Progenitor cell of endocrine pancreas (in vitro differentiated cells): ENCODE measurements around the gene RFT1. TPM values are rescaled to one million over a fixed set of nuclear protein-coding genes. Genes with fewer than 3 reads are reported as not detected.
A peak's percentile ranks its signal among the peaks of the same experiment; 100 is the strongest.

Experiments
- DNase-seq: peaks from one replicate; pipeline ENCODE4 v3.0.0; 2021; ENCODE audit warnings: low spot score; ENCODE audit not compliant: unreplicated experiment
- H3K27ac Mint-ChIP-seq: 2 replicates; pipeline ENCODE4 v1.8.0; 2021; ENCODE audit warnings: mild to moderate bottlenecking, moderate library complexity, mixed read lengths
- H3K27me3 Mint-ChIP-seq: 2 replicates; pipeline ENCODE4 v1.8.0; 2021; ENCODE audit warnings: mixed read lengths
- H3K36me3 Mint-ChIP-seq: 2 replicates; pipeline ENCODE4 v1.8.0; 2022; ENCODE audit warnings: mixed read lengths; ENCODE audit not compliant: insufficient read depth
- H3K4me1 Mint-ChIP-seq: 2 replicates; pipeline ENCODE4 v1.8.0; 2021; ENCODE audit warnings: low read depth, mixed read lengths
- H3K4me3 Mint-ChIP-seq: 2 replicates; pipeline ENCODE4 v1.8.0; 2021; ENCODE audit warnings: low read depth, mild to moderate bottlenecking, moderate library complexity, mixed read lengths
- H3K9me3 Mint-ChIP-seq: 2 replicates; pipeline ENCODE4 v1.8.0; 2021; ENCODE audit warnings: low read depth, mixed read lengths
- CTCF ChIP-seq: fragments of 200-600 bp; sonication (generic); IDR thresholded peaks from one replicate; pipeline ENCODE4 v1.5.0; 2021; ENCODE audit warnings: antibody characterized with exemption, mild to moderate bottlenecking; ENCODE audit not compliant: unreplicated experiment
- total RNA-seq: library from RNA; stranded (reverse); gene quantifications from 2 replicates; pipeline ENCODE4 v1.2.1, GENCODE V29; 2021

RFT1 gene
- total RNA-seq, 1 donor from 2014 or later = 22.5 TPM

DNA sequence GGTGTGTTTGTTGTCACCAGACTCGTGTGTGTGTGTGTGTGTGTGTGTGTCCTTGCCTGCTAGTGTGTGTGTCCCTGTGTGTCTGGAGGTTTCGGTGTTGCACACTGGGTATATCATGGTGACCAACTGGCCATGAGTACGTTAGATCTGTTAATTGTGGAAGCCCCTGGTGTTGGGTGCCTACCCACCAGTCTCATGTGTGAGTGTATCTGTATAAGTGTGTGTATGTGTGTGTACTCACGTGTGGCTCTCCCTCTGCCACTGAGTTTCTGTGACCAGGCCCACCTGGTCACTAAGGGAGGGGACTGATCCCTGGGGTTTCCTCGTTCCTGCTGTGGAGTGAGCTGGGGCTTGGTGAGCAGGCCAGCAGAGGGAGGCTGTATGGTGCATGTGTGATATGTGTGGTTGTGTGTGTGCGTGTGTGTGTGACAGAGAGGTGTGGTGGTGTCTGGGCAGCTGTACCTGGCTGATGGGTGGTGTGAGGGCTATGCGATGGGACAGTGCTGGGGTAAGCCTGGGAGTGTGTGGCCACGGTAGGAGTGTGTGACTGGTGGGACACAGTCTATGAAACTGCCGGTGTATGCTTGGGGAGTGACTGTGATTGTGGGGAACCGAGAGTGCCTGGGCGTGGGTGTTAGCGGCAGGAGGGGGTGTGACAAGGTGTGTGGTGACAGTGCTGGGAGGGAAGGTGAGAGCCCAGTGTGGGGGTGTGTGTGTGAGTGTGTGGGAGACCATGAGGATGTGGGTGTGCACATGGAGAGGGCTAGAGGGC lies 32.6 kb upstream of the RFT1 start:
- Mint-ChIP-seq H3K9me3 (no peaks in the 10 kb centered on the region), H3K4me1 (peaks cover 35% of the 10 kb centered on the region), H3K4me3 (peak overlapping the region; percentile 91), H3K27ac (peak overlapping the region; percentile 82), H3K27me3 (no peaks in the 10 kb centered on the region), H3K36me3 (no peaks in the 10 kb centered on the region)
- TF ChIP-seq CTCF = no peak
- no peak for DNase-seq

GRCh38 chr3:53161820-53162671 lies 31.8 kb upstream of the RFT1 start:
- Mint-ChIP-seq H3K27ac (peak overlapping the region; percentile 82), H3K4me3 (peak overlapping the region; percentile 91), H3K27me3 (no peaks in the 10 kb centered on the region), H3K9me3 (no peaks in the 10 kb centered on the region), H3K36me3 (no peaks in the 10 kb centered on the region), H3K4me1 (peaks cover 41% of the 10 kb centered on the region)
- peak; percentile 24 for DNase-seq
- no peak for TF ChIP-seq CTCF

DNA sequence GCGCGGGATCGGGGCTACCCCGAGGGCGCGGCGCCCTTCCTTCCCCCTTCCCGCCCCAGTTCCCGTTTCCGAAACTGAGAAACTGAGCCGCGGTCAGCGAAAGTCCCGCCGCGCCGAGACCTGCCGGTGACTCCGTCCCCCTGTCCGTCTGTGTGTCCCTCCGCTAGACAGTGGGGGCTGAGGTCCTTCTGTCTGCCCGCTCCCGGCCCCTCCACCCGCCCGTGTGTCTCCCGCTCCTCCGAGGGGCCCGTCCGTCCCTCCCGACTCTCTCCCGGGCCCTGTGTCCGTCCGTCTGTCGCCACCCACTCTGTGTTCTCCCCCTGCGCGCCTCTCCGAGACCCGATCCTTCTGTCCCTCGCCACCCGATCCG lies 31.2 kb upstream of the RFT1 start:
- Mint-ChIP-seq H3K27ac (peak overlapping the region; percentile 78), H3K4me1 (peaks cover 46% of the 10 kb centered on the region), H3K27me3 (no peaks in the 10 kb centered on the region), H3K36me3 (no peaks in the 10 kb centered on the region), H3K9me3 (no peaks in the 10 kb centered on the region), H3K4me3 (peak overlapping the region; percentile 91)
- DNase-seq = no peak
- TF ChIP-seq CTCF = no peak

DNA sequence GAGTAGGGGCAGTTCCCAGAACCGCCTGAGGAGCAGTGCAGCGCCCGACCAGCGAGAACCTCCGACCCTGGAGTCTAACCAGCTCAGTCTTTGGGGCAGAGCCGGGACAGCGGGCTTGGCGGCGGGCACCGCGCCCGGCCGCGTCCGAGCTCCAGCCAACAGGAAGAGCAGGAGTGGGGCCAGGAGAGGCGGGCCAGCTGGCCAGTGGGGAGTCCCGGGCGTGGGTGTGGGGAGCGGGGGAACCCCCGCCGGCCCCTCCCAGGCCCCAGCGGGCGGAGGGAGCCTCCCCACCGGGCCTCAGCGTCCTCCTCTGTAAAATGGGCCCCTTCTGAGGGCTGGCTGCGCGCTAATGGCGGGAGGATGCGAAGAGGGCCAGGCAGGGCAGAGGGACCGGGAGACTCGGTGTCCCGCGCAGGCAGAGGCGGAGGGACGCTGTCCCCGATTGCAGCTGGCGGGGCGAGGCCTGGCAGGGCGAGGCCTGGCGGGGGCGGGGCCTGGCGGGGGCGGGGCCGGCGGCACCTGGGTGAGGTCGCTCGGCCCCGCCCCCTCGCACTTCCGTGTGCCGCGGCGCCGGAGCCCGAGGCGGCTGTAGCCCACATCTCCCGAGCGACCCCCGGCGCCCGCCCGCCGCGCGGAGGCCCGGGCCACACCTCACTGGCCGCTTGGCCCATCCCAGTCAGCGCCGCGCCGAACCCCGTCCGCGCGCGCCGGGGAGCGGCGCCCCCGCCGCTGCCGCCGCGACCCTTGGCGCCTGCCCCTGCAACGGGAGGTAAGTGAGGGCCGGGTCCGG lies 30.6 kb upstream of the RFT1 start, which contains the start of gene PRKCD:
PRKCD (plus strand) TSS at position 550 of the 790 bp plus-strand sequence. CDS start 17,214 bp downstream, outside the sequence.
- no peaks in the 10 kb centered on the region for H3K27me3 Mint-ChIP-seq
- DNase-seq = peak; percentile 70
- H3K4me1 Mint-ChIP-seq = peaks cover 47% of the 10 kb centered on the region
- no peaks in the 10 kb centered on the region for H3K36me3 Mint-ChIP-seq
- H3K27ac Mint-ChIP-seq = peak within 1 kb of the TSS; percentile 95
- H3K4me3 Mint-ChIP-seq = peak within 1 kb of the TSS; percentile 91
- peak; percentile 55 for TF ChIP-seq CTCF
- no peaks in the 10 kb centered on the region for H3K9me3 Mint-ChIP-seq

DNA sequence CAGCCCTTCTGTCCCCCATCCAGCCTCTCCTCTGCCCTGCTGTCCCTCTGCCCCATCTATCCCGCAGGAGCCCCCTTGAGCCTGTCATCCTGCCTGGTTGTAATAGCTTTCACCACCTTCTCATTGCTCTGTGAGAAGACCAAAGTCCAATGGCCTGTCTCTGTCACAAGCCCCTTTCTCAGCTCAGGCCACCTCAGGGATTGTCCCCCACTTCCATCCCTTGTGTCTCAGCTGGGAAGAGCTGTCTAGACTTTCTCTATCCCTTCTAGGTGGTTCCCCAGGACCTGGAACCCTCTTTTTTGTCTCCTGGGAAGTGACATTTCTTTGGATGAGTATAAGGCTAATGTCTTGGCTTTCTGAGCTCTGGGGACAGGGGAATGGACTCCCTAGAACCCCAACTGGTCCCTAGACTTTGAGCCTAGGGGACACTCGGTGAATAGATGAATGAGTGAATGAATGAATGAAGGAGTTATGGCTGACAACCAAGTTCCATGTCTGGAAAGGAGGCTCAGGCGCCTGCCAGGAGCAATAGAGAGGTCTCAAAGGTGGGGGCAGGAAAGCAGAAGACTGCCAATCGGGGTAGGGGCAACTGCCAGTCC lies 29.9 kb upstream of the RFT1 start:
- Mint-ChIP-seq H3K36me3 (no peaks in the 10 kb centered on the region), H3K9me3 (no peaks in the 10 kb centered on the region), H3K4me3 (peak overlapping the region; percentile 78), H3K27me3 (no peaks in the 10 kb centered on the region), H3K4me1 (peaks cover 48% of the 10 kb centered on the region), H3K27ac (peak overlapping the region; percentile 95)
- TF ChIP-seq CTCF = no peak
- no peak for DNase-seq
